ENCODE results near the gene FAM240B.

Gene FAM240B

GRCh38 chr9:38651400-38652042, 68.4 kb downstream of the FAM240B start:
- Histone ChIP-seq H2BK120ac (ENCODE audit: low read depth, low read length) (no peak overlapping the region), H4K91ac (ENCODE audit: low read depth, low read length, poor library complexity) (no peak overlapping the region)

GRCh38 chr9:38650564-38650963, 69.4 kb downstream of the FAM240B start:
- peaks cover 0 to 2% of the 10 kb centered on the region in 2 donors for H3K4me1 ChIP-seq (ENCODE audit: control insufficient read depth in 2 of 2, insufficient read depth in 1 of 2, low read depth in 1 of 2, low read length in 2 of 2)
- no peaks in the 10 kb centered on the region for H3K36me3 ChIP-seq (replicated peaks in 1 of 2; ENCODE audit: control insufficient read depth in 2 of 2, insufficient read depth in 2 of 2, low read length in 2 of 2)
- H3K9ac ChIP-seq (ENCODE audit: low read depth, low read length, poor library complexity), result no peak overlapping the region
- no peak overlapping the region for H3K18ac ChIP-seq (ENCODE audit: low read length)
- no peak overlapping the region for H2AFZ ChIP-seq (ENCODE audit: low read length)
- H2BK12ac ChIP-seq (ENCODE audit: low read length), result no peak overlapping the region
- no peak overlapping the region for H4K91ac ChIP-seq (ENCODE audit: low read depth, low read length, poor library complexity)
- H4K8ac ChIP-seq (ENCODE audit: low read depth, low read length), result no peak overlapping the region
- WGBS, 2 donors (ENCODE audit: extremely low coverage in 2 of 2, insufficient read length in 2 of 2, insufficient replicate concordance in 1 of 2), result no CpG with 5 or more reads among the region's 8 CpGs
- no peak overlapping the region for H3K14ac ChIP-seq (ENCODE audit: low read length)
- no peak overlapping the region for H3K23ac ChIP-seq (ENCODE audit: low read depth, low read length, poor library complexity)
- no peak overlapping the region for H3K4me3 ChIP-seq (ENCODE audit: low read length in 2 of 2)
- H3K9me3 ChIP-seq (replicated peaks in 1 of 2; ENCODE audit: control insufficient read depth in 2 of 2, insufficient read depth in 1 of 2, low read depth in 1 of 2, low read length in 2 of 2), result peaks cover 0 to 2% of the 10 kb centered on the region in 2 donors
- H2BK5ac ChIP-seq (ENCODE audit: low read length), result no peak overlapping the region
- no peak overlapping the region for H3K27ac ChIP-seq (replicated peaks; ENCODE audit: low read length)
- no peaks in the 10 kb centered on the region for H3K27me3 ChIP-seq (ENCODE audit: control insufficient read depth in 3 of 3, insufficient read depth in 3 of 3, low read depth in 1 of 3, low read length in 3 of 3)
- no peak overlapping the region for H3K4me2 ChIP-seq (ENCODE audit: insufficient read depth, low read length, poor library complexity, severe bottlenecking)
- no peak overlapping the region for H2AK5ac ChIP-seq (ENCODE audit: low read depth, low read length)
- H2BK120ac ChIP-seq (ENCODE audit: low read depth, low read length), result no peak overlapping the region
- H2BK15ac ChIP-seq (ENCODE audit: low read length), result no peak overlapping the region
- H3K4ac ChIP-seq (ENCODE audit: low read length), result no peak overlapping the region
- H3K79me1 ChIP-seq (ENCODE audit: low read depth, low read length), result no peaks in the 10 kb centered on the region
- no peak for DNase-seq (ENCODE audit: low spot score)

More at GRCh38 chr9:38651400-38652042, 68.4 kb downstream of the FAM240B start:
- Histone ChIP-seq H2BK12ac (ENCODE audit: low read length) (no peak overlapping the region), H2BK15ac (ENCODE audit: low read length) (no peak overlapping the region), H3K79me1 (ENCODE audit: low read depth, low read length) (no peaks in the 10 kb centered on the region), H3K9me3 (replicated peaks in 1 of 2; ENCODE audit: control insufficient read depth in 2 of 2, insufficient read depth in 1 of 2, low read depth in 1 of 2, low read length in 2 of 2) (no peaks in the 10 kb centered on the region), H3K4ac (ENCODE audit: low read length) (no peak overlapping the region), H3K23ac (ENCODE audit: low read depth, low read length, poor library complexity) (no peak overlapping the region), H3K18ac (ENCODE audit: low read length) (no peak overlapping the region), H4K8ac (ENCODE audit: low read depth, low read length) (no peak overlapping the region), H3K4me3 (ENCODE audit: low read length in 2 of 2) (no peak overlapping the region), H3K27ac (replicated peaks; ENCODE audit: low read length) (no peak overlapping the region), H3K4me2 (ENCODE audit: insufficient read depth, low read length, poor library complexity, severe bottlenecking) (no peak overlapping the region), H3K9ac (ENCODE audit: low read depth, low read length, poor library complexity) (no peak overlapping the region), H2BK5ac (ENCODE audit: low read length) (no peak overlapping the region), H3K14ac (ENCODE audit: low read length) (no peak overlapping the region), H3K36me3 (replicated peaks in 1 of 2; ENCODE audit: control insufficient read depth in 2 of 2, insufficient read depth in 2 of 2, low read length in 2 of 2) (no peaks in the 10 kb centered on the region), H2AK5ac (ENCODE audit: low read depth, low read length) (no peak overlapping the region), H2AFZ (ENCODE audit: low read length) (peak overlapping the region; percentile 30), H3K4me1 (ENCODE audit: control insufficient read depth in 2 of 2, insufficient read depth in 1 of 2, low read depth in 1 of 2, low read length in 2 of 2) (peaks cover 0 to 2% of the 10 kb centered on the region in 2 donors), H3K27me3 (ENCODE audit: control insufficient read depth in 3 of 3, insufficient read depth in 3 of 3, low read depth in 1 of 3, low read length in 3 of 3) (no peaks in the 10 kb centered on the region)
- no CpG with 5 or more reads among the region's 8 CpGs for WGBS, 2 donors (ENCODE audit: extremely low coverage in 2 of 2, insufficient read length in 2 of 2, insufficient replicate concordance in 1 of 2)
- DNase-seq (ENCODE audit: low spot score), result no peak

GRCh38 chr9:38649731-38650363, 70.1 kb downstream of the FAM240B start:
- H3K36me3 ChIP-seq (replicated peaks in 1 of 2; ENCODE audit: control insufficient read depth in 2 of 2, insufficient read depth in 2 of 2, low read length in 2 of 2), result no peaks in the 10 kb centered on the region
- no peak overlapping the region for H3K4me3 ChIP-seq (ENCODE audit: low read length in 2 of 2)
- no peaks in the 10 kb centered on the region for H3K27me3 ChIP-seq (ENCODE audit: control insufficient read depth in 3 of 3, insufficient read depth in 3 of 3, low read depth in 1 of 3, low read length in 3 of 3)
- no peak overlapping the region for H2AK5ac ChIP-seq (ENCODE audit: low read depth, low read length)
- H3K4me1 ChIP-seq (ENCODE audit: control insufficient read depth in 2 of 2, insufficient read depth in 1 of 2, low read depth in 1 of 2, low read length in 2 of 2), result peaks cover 0 to 2% of the 10 kb centered on the region in 2 donors
- H3K23ac ChIP-seq (ENCODE audit: low read depth, low read length, poor library complexity), result no peak overlapping the region
- no peaks in the 10 kb centered on the region for H3K79me1 ChIP-seq (ENCODE audit: low read depth, low read length)
- no CpG with 5 or more reads among the region's 8 CpGs for whole genome bisulfite sequencing, 2 donors (ENCODE audit: extremely low coverage in 2 of 2, insufficient read length in 2 of 2, insufficient replicate concordance in 1 of 2)
- no peak overlapping the region for H4K91ac ChIP-seq (ENCODE audit: low read depth, low read length, poor library complexity)
- H3K18ac ChIP-seq (ENCODE audit: low read length), result no peak overlapping the region
- no peak overlapping the region for H3K14ac ChIP-seq (ENCODE audit: low read length)
- no peak for DNase-seq (ENCODE audit: low spot score)
- H2BK120ac ChIP-seq (ENCODE audit: low read depth, low read length), result no peak overlapping the region
- H2BK15ac ChIP-seq (ENCODE audit: low read length), result no peak overlapping the region
- no peak overlapping the region for H3K4me2 ChIP-seq (ENCODE audit: insufficient read depth, low read length, poor library complexity, severe bottlenecking)
- no peak overlapping the region for H2BK12ac ChIP-seq (ENCODE audit: low read length)
- H4K8ac ChIP-seq (ENCODE audit: low read depth, low read length), result no peak overlapping the region
- no peak overlapping the region for H3K9ac ChIP-seq (ENCODE audit: low read depth, low read length, poor library complexity)
- no peak overlapping the region for H3K4ac ChIP-seq (ENCODE audit: low read length)
- no peak overlapping the region for H3K27ac ChIP-seq (replicated peaks; ENCODE audit: low read length)
- H2BK5ac ChIP-seq (ENCODE audit: low read length), result no peak overlapping the region
- H3K9me3 ChIP-seq (replicated peaks in 1 of 2; ENCODE audit: control insufficient read depth in 2 of 2, insufficient read depth in 1 of 2, low read depth in 1 of 2, low read length in 2 of 2), result peaks cover 0 to 2% of the 10 kb centered on the region in 2 donors
- H2AFZ ChIP-seq (ENCODE audit: low read length), result no peak overlapping the region

- no peak overlapping the region for H3K4ac ChIP-seq (ENCODE audit: low read length)
- WGBS, 2 donors (ENCODE audit: extremely low coverage in 2 of 2, insufficient read length in 2 of 2, insufficient replicate concordance in 1 of 2), result no CpG with 5 or more reads among the region's 2 CpGs
- no peak overlapping the region for H3K27ac ChIP-seq (replicated peaks; ENCODE audit: low read length)
- no peak overlapping the region for H2BK5ac ChIP-seq (ENCODE audit: low read length)
- no peak overlapping the region for H2BK15ac ChIP-seq (ENCODE audit: low read length)
- no peaks in the 10 kb centered on the region for H3K36me3 ChIP-seq (replicated peaks in 1 of 2; ENCODE audit: control insufficient read depth in 2 of 2, insufficient read depth in 2 of 2, low read length in 2 of 2)
- H3K14ac ChIP-seq (ENCODE audit: low read length), result no peak overlapping the region
- no peak overlapping the region for H3K4me2 ChIP-seq (ENCODE audit: insufficient read depth, low read length, poor library complexity, severe bottlenecking)
- H2AFZ ChIP-seq (ENCODE audit: low read length), result no peak overlapping the region
- H4K8ac ChIP-seq (ENCODE audit: low read depth, low read length), result no peak overlapping the region
- H2AK5ac ChIP-seq (ENCODE audit: low read depth, low read length), result no peak overlapping the region
- no peak overlapping the region for H3K23ac ChIP-seq (ENCODE audit: low read depth, low read length, poor library complexity)
- H4K91ac ChIP-seq (ENCODE audit: low read depth, low read length, poor library complexity), result no peak overlapping the region
- no peaks in the 10 kb centered on the region for H3K27me3 ChIP-seq (ENCODE audit: control insufficient read depth in 3 of 3, insufficient read depth in 3 of 3, low read depth in 1 of 3, low read length in 3 of 3)
- no peak for DNase-seq (ENCODE audit: low spot score)
- H2BK12ac ChIP-seq (ENCODE audit: low read length), result no peak overlapping the region
- H3K4me3 ChIP-seq (ENCODE audit: low read length in 2 of 2), result no peak overlapping the region
- no peak overlapping the region for H2BK120ac ChIP-seq (ENCODE audit: low read depth, low read length)
- H3K9ac ChIP-seq (ENCODE audit: low read depth, low read length, poor library complexity), result no peak overlapping the region
- no peaks in the 10 kb centered on the region for H3K4me1 ChIP-seq (ENCODE audit: control insufficient read depth in 2 of 2, insufficient read depth in 1 of 2, low read depth in 1 of 2, low read length in 2 of 2)
- no peaks in the 10 kb centered on the region for H3K79me1 ChIP-seq (ENCODE audit: low read depth, low read length)
- H3K9me3 ChIP-seq (replicated peaks in 1 of 2; ENCODE audit: control insufficient read depth in 2 of 2, insufficient read depth in 1 of 2, low read depth in 1 of 2, low read length in 2 of 2), result peaks cover 0 to 2% of the 10 kb centered on the region in 2 donors
- H3K18ac ChIP-seq (ENCODE audit: low read length), result no peak overlapping the region
These were observed 75.3 kb downstream of the FAM240B start for GRCh38 chr9:38644601-38645000.

All from neuronal stem cell (in vitro differentiated cells).